Measurements from ENCODE around the gene GPT2.

GRCh38 chr16:46889942-46890300, 5.8 kb downstream of the GPT2 start:
- no peak for TF ChIP-seq CTCF (IDR thresholded peaks at IDR 0.05; ENCODE audit: insufficient read depth, low read length)
- no peak for TF ChIP-seq SPI1 (IDR thresholded peaks at IDR 0.05; ENCODE audit: borderline replicate concordance, low read depth)
- TF ChIP-seq POLR2AphosphoS5 (IDR thresholded peaks at IDR 0.05; ENCODE audit: low read depth), result no peak
- TF ChIP-seq REST (IDR thresholded peaks at IDR 0.05; ENCODE audit: insufficient replicate concordance, low read depth), result no peak
